HG03460 (cell line): ENCODE data around the gene TSPO.

ENCODE experiments used
- ATAC-seq: cut with Tn5 transposase; IDR thresholded peaks from one replicate; pipeline ENCODE4 v1.9.1; 2021; ENCODE audit not compliant: unreplicated experiment

TSPO gene

DNA sequence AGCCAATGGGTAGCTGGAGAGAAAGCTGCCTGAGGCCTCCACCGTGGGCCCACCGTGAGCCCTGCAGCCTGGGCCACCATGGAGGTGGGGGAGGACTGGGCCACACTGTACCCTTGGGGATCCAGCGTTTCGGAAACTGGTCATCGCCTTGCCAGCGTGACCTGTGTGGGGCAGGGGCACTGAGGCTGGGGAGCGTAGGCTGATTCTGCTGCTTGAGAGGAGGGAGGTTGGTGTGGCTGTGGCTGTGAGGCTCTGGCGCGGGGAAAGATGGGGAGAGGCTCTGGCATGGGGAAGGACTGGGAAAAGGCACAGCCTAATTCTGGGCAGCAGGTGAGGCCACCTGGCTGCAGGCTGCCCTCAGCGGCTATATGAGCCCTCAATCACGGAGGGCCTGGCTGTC lies 48.2 kb downstream of the TSPO start:
- no peak for ATAC-seq

- ATAC-seq, result no peak
These were observed 48.7 kb downstream of the TSPO start for GRCh38 chr22:43200031-43200430.

DNA sequence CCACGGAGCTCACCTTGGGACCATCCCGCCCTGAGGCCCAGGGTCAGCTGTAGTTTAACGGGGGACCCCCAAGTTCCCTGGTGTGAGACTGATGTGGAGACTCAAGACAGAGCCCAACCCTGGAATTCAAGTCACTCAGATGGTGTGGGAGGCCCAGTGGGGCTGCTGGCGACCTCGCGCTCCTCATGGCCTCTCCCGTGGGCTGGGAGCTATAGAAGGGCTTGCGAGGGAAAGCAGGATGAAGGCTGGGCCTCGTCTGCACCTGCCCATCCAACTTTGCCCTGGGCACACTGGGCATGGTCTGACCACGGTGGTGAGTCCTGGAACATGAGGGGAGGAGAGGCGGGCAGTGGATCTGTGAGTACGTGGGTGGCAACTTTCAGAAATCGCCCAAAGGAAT lies 49.2 kb downstream of the TSPO start:
- no peak for ATAC-seq

- no peak for ATAC-seq
These were observed 50.3 kb downstream of the TSPO start for GRCh38 chr22:43201486-43202219.

DNA sequence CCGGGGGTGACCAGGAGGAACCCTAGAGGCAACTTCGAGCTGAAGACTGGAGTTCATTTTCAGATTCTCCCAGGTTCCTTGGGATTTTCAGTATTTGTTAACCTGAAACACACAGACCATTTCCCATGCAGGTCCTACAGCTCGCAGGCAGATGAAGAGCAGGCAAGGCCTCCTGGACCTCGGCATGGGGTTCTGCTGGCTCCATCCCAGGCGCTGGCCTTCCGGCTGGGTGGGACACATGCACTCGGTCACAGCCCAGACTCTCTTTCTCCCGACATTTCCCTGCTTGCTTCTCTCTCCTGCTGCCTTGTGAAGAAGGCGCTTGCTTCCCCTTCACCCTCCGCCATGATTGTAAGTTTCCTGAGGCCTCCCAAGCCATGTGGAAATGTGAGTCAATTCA lies 51.0 kb downstream of the TSPO start:
- no peak for ATAC-seq

DNA sequence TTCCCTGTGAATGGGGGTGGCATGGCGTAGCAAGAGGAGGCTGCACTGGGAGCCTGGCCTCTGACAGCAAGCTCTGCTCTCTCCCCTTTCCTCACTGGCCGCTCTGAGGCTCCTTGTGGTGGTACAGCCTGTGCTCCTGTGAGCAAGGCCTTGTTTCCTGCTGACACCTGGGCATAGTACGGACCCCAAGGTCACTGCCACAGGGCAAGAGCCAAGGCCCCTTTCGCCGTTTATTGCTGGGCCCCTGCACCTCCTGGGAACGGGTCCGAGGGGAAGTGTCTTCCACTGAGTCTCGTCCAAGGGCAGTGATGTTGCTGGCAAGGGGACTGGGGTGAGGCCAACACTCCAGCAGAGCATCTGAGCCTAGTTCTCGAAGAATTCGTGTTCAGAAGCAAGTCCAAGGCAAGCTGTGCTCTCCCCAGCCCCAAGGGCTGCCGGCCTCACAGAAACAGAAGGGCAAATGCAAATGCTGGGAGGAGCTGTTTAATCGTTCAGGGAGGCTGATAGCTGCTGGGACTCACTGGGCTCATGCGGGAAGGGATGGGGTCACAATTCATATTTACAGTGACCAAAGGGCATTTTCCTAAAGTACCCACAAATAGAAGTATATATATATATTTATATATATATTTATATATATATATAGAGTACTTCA lies 51.5 kb downstream of the TSPO start:
- ATAC-seq, result no peak

GRCh38 chr22:43203471-43203981 lies 52.2 kb downstream of the TSPO start:
- ATAC-seq, result no peak

DNA sequence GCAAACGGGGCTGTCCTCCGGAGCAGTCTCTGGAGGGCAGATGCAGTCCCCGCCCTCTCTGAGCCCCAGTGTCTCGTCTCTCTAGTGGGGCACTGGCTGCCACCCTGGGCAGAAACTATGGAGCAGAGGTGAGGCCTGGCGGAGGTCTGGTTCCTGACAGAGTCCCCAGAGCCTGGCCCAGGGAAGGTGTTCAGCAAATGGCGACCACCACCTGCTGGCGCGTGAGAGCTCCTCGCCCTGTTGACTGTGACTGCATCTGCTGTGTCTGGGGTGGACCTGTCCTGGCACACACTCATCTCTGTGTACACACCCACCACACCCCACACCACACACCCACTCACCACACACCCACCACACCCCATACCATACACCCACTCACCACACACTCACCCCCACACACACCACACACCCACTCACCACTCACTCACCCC lies 53.9 kb downstream of the TSPO start:
- ATAC-seq, result no peak

DNA sequence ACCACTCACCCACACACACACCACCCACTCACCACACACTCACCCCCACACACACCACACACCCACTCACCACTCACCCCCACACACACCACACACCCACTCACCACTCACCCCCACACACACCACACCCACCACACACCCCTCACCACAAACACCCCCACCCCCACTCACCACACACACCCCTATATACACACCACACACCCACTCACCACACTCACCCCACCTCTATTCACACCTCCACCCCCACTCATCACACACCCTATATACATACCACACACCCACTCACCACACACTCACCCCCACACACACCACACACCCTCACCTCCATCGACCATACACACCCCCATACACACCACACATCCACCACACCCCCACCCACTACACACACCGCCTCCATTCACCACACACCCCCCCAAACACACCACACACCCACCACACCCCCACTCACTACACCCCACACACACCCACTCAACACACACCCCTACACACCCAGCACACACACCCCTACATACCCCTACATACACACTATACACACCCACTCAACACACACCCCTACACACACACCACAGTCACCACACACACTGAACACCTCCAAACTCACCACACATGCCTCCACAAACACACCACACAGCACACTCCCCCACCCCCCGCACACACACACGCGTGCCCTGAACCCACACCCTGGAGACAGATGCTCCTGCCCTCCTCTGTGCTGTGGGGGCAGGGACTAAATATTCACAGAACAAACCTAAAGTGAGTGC lies 54.6 kb downstream of the TSPO start:
- no peak for ATAC-seq

DNA sequence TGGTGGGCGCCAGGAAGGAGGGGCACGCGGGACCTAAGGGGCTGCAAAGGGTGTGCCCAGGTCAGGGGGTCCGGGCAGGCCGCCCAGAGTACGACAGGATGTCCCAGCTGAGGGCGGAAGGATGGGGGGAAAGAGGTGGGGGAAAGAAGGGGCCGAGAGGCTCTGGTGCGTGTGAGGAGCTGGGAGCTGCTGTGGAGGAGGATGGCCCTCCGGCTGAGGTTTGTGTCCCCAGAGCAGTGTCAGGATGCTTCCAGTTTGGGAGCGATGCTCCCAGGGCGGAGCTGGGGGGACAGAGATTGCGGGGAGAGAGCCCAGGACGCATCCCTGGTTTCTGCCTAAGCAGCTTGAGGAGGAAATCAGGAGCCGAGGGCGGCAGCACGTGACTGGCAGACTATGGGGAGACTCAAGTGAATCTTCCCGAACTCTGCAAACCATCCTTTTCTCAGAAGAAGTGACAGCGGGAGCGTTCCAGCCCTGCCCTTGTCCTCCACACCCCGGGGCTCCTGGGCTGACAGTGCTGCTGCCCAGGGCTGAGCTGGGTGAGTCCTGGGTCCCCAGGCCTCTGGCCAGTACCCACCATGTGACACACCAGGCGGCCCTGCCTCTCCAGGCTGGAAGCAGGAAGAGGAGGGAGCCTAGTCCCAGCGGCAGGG lies 55.3 kb downstream of the TSPO start:
- no peak for ATAC-seq

GRCh38 chr22:43207386-43207785 lies 56.0 kb downstream of the TSPO start:
- no peak for ATAC-seq

- no peak for ATAC-seq
These were observed 56.7 kb downstream of the TSPO start for GRCh38 chr22:43207849-43208702.

GRCh38 chr22:43208703-43209522 lies 57.6 kb downstream of the TSPO start:
- ATAC-seq, result no peak

DNA sequence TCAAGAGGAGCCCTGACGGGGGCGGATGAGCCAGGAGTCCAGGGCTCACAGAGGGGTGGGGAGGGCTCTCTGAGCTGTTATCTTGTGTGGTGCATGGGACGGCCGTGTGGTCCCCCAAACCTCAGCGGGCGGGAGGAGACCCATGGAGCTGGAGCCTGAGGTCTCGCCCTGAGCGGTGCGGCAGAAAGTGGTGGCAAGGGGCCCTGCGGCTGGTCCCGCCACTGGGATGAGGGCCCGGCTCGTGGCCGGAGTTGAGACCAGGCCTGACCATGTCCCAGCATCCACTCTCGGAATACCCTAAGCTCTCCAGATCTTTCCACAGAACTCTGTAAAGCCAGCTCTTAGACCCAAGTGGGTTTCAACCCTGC lies 58.1 kb downstream of the TSPO start:
- ATAC-seq, result no peak

GRCh38 chr22:43209971-43210370 lies 58.6 kb downstream of the TSPO start:
- ATAC-seq, result no peak

- ATAC-seq, result no peak
These were observed 59.5 kb downstream of the TSPO start for GRCh38 chr22:43210631-43211515.

- no peak for ATAC-seq
These were observed 60.6 kb downstream of the TSPO start for GRCh38 chr22:43211941-43212433.

DNA sequence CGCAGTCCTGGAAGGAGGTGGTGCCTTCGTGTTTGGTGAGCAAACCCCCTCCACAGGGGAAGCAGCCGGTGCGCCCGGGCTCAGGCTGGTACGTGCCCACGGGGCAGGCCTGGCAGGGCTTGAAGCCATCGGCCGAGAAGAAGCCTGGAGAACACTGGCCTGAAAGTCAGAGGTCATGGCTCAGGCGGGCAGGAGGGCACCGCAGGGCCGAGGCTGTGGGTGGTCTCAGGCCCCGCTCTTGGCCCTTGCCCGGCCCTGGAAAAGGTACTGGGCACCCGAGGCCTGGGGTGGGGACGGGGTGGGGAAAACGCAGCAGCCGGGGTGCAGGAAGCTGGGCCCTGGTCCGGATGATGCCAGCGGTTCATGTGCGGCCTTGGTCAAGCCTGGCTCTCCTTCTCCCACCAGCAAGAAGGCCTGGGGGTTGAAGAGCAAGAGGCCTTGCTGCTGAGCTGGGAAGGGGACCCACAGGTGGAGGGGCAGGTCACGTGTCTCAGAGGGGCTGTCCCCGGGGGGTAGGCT lies 61.1 kb downstream of the TSPO start:
- ATAC-seq, result no peak
